ENCODE results near the gene TMEM156.
A peak's percentile ranks its signal among the peaks of the same experiment; 100 is the strongest.

TMEM156 gene, protein sequence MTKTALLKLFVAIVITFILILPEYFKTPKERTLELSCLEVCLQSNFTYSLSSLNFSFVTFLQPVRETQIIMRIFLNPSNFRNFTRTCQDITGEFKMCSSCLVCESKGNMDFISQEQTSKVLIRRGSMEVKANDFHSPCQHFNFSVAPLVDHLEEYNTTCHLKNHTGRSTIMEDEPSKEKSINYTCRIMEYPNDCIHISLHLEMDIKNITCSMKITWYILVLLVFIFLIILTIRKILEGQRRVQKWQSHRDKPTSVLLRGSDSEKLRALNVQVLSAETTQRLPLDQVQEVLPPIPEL

DNA sequence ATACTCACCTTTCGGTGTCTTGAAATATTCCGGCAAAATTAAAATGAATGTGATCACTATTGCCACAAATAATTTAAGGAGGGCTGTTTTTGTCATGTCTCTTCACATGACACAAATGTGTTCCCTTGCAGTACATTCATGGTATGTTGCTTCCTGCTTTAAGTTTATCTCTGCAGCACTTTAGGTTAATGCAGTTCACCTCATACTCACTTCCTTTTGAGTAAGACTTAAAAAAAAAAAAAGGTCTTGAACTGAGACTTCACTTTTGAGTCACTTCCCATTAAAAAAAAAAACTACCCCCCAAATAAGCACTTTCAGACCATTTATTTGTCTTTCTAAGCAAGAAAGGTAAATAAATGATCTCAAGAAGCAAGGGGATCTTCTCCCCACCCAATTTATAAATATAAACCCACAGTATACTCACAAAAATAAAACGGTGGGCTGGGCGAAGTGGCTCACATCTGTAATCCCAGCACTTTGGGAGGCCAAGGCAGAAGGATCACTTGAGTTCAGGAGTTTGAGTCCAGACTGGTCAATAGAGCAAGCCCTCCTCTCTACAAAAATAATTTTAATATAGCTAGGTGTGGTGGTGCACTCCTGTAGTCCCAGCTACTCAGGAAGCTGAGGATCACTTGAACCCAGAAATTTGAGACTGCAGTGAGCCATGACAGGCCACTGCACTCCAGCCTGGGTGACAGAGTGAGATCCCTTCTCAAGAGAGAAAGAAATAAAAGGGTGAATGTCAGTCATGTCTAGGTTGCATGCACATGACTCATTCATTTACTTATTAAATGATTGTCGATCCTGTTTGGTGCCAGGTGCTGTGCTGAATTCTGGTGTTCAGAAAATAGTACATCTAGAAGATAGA is at the start of gene TMEM156:
TMEM156 (minus strand) TSS at position 192 of the 868 bp plus-strand sequence; CDS start at position 96, 96 bp downstream.
- DNase-seq: no peak

DNA sequence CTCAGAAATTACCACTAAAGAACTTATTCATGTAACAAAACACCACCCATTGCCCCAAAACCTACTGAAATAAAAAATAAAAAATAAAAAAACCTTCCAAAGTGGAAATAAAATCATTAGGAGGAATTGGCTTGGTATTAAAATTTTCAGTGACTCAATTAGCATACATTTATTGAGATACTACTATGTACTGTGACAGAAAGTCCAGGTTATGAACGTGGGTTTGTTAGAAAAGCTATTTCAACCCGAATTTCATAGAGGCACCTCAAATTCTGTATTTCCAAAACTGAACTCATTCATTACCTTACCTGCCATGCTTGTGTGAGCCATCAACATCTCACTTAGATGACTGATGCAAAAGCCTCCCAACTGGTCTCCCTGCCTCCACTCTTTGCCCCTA is 46.6 kb upstream of the TMEM156 start:
- no peak for DNase-seq

DNA sequence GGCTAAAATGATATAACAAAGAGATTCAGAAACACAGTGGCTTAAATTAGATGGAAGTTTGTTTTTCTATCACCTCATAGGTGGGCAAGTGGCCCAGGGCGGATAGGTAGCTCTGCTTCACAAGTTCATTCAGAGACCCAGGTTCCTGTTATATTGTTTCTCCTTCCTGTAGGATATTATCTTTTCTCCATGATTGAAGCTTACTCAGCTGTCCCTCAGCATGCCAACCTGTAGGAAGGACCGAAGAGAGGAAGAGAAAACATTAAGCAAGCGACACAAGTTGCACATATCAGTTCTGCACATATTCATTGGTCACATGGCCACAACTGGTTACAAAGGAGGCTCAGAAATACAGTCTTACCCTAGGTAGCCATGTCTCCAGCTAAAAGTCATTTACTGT is 36.7 kb upstream of the TMEM156 start:
- DNase-seq: no peak

DNA sequence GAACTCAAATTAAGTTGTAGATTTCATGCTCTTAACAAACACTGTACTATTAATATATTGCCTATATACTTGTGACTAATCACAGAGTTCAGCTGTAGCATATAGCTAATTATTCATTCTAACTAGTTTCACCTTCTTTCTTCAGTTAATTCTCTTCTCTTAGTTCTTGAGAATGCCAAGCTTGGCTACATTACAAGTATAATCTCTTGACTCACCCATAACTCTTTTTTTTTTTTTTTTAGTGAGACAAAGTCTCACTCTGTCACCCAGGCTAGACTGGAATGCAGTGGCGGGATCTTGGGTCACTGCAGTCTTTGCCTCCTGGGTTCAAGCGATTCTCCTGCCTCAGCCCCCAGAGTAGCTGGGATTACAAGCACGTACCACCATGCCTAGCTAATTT is 35.2 kb upstream of the TMEM156 start:
- no peak for DNase-seq

DNA sequence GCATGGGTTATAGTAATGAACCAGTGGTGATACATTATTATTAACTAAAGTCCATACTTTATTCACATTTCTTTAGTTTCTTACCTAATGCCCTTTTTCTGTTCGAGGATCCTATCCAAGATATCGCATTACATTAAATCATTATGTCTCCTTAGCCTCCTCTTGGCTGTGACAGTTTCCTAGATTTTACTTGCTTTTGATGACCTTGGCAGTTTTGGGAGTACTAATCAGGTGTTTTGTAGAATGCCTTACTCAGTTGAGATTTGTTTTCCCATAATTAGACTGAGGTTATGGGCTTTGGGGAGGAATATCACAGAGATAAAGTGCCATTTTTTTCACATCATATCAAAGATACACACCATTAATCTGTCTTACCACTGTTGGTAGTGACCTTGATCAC is 34.8 kb upstream of the TMEM156 start:
- no peak for DNase-seq

DNA sequence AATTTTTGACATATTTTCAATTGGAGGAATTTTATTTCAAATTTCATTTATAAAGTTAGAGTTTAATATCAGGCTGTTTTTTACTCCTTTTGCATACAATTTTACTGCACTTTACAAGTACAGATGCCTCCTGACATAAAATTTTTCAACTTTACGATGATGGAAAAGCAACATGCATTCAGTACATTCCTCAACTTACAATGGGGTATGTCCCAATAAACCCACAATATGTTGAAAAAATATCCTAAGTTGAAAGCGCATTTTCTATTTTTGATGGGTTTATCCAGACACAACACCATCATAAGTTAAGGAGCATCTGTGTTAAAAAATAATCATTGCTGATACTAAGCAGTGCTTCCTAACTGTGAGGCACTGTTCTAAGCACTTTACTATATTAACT is 34.2 kb upstream of the TMEM156 start:
- no peak for DNase-seq

DNA sequence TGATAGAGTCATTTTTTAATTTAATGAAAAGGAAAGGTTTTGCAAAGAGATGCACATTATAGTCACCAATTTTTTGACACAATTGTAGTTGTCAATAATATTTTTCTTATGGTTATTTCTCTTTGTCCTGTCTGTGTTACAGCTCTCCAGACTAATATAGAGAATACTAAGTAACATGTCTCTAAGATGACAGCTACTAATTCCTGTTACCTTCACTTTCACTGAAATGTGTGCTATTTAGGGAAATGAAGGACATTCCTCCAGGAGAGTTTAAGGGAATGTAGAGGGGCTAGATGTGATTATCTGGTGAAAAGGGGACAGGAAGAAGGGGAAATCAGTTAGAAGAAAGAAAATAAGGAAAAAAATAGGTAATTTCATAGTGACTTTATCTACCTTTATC is 31.2 kb upstream of the TMEM156 start:
- no peak for DNase-seq

DNA sequence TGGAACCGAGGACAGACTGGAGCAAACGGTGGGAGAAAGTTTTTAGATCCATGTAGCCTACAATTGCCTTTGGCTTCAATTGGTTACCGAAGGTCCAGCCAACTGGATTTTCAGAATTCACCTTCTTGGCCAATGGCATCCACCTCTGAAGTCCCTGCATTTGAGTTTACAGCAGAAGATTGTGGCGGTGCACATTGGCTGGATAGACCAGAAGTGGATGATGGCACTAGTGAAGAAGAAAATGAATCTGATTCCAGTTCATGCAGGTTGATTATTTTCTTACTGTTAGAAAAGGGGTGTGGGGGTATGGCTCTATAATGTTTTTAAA is 30.5 kb upstream of the TMEM156 start:
- DNase-seq: no peak

DNA sequence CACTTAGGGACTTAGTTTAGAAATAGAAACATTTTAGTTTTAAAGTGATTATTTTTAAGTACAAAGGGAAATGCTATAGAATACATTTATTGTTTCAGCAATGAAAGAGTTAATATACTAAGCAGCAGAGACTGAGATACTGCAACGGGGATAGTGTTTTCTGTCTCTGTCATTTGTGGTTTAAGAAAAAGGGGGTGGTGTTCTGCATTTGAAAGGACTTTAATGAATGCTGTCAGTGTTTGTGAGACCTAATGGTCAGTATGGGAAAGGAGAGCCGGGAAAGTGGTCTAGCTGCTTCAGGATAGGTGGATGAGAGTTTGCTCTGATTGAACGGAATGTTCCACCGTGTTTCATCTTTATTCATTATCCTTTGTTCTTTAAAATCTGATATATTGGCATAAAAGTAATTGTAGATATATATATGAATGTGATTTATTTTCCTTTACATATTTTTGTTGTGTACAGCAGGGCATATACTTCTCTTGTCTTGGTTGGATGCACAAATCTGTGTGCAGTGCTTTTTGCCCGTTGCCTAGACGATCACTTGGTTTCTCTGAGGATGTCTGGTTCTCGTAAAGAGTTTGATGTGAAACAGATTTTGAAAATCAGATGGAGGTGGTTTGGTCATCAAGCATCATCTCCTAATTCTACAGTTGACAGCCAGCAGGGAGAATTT is 30.0 kb upstream of the TMEM156 start, which contains the start of gene KLHL5:
KLHL5 (plus strand) TSS at position 139 of the 676 bp plus-strand sequence; CDS start at position 560, 421 bp downstream.
- no peak for DNase-seq

DNA sequence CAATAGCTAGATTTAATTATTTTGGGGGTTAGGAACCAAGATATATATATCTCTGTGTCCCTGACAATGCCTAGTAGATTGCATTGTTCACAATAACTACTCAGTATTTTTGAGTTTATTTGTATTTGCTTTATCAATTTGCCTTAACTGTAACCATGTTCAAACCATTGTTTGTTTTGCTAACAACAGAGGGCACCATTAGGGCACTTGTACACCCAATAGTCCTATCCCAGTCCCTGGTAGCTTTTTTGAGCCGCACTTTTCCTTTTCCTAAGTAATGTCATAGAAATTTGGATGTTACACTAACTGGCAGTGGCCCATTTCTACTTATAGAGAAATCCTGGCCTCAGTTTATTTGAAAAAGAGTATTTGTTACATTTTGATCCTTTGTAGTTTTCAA is 29.2 kb upstream of the TMEM156 start:
- DNase-seq: no peak

DNA sequence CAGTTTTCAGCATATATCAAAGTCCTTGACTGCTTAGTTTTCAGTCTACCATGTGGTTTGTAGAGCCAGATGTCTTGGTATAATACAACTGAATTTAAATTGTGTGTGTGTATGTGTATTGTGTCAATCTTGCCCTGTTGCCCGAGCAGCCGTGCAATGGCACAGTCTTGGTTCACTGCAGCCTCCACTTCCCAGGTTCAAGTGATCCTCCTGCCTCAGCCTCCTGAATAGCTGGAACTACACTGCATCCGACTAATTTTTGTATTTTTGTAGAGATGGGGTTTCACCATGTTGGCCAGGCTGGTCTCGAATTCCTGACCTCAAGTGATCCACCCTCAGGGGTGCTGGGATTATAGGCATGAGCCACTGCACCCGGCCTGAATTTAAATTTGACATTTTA is 23.8 kb upstream of the TMEM156 start:
- no peak for DNase-seq

DNA sequence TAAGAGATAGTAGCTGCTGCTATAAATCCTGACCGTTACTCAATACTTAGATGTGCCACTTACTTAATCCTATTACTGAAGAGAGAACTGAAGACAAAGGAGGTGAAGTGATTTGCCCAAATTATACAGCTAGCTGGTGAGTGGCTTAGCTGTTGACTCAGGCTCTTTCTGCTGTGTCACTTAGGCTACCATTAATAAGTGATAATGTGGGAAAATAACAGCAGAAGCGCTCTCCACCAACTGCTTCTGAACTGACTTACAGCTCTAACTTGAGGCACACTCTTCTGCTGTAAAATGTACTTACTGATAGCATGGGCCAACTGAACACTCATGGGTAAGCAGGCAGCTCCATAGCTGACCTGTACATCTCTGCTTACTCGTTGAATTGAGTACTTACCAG is 22.3 kb upstream of the TMEM156 start:
- no peak for DNase-seq

DNA sequence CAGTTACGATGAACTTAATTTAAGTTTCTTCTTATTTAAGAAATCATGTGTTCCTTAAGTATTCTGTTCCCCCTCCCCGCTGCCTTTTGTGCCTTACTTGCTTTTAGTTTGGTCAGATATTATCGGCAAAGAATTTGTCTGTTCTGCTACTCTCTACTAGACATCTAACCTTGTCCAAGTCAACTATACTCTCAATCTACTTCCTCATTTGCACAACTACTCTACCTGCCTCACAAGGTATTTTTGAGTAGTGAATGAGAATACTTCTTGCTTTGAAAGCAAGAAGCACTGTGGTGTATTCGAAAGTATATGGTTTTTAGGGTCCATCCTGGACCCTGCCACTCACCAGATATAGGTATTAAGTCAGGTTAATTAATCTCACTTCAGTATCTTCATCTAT is 21.8 kb upstream of the TMEM156 start:
- DNase-seq: no peak

DNA sequence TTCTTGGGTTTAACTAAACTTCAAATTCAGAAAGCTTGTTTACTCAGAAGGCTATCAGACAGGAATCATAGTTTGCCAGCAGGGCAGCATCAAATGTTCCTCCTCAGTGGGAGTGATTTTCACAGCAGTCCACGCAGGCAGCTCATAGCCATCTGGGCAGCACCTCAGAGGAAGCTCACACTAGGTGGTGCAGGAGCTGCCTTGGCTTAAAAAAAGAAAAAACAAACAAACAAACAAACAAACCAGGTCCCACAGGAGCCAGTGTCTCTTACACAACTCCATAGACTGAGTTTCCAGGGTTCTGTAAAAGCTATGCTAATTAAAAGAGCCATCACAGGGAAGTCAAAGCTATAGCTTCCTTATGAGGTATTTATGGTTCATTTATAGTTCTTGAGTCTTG is 19.3 kb upstream of the TMEM156 start:
- DNase-seq: no peak

DNA sequence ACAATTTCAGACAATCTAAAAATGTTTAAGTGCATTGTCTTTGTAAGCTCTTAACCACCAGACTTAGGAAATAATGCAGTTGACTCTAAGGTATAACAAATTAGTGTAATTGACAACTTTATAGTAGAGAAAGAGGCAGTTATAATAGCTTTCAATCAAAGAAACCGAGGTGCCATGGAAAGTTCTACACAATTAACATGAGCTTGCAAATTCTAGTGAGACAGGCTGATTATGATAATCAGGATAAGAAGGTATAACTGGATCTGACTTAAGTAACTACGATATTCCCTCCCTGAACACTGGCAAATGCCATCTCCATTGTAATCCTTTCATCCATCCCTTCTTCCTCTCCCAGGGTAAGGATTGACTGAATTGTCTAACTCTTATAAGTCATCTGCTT is 18.4 kb upstream of the TMEM156 start:
- no peak for DNase-seq

DNA sequence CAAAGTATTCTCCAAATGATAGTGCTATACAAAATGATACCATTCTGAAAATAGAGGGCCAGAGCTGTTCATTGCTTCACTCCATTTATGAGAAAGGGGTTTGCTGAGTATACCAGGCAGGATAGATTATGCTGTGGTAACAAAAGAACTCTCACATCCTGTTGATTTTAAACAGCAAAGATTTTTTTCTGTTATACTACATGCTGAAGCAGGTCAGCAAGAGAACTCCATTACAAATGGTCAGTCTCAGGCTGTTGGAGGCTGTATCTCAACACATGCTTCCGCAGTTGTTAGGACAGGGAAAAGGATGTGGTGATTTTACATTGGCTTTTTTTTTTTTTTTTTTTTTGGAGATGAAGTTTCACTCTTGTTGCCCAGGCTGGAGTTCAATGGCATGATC is 16.1 kb upstream of the TMEM156 start:
- no peak for DNase-seq

DNA sequence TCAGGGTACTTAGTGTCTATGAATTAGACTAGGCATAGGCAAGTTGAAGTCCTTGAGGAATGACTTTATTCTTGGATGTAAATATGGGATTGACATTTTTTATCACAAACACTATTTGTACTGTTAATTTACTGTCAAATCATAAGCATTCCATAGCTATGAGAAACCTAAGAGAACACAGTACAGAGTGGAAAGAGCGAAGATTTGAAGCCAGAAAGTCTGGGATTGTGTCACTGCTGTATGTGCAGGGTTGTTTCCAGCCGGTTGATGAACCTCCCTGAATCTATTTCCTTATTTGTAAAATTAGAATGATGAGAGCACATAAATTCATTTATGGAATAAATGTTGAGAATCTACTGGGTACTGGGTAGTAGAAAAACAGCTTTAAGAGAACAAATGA is 15.5 kb upstream of the TMEM156 start:
- no peak for DNase-seq

DNA sequence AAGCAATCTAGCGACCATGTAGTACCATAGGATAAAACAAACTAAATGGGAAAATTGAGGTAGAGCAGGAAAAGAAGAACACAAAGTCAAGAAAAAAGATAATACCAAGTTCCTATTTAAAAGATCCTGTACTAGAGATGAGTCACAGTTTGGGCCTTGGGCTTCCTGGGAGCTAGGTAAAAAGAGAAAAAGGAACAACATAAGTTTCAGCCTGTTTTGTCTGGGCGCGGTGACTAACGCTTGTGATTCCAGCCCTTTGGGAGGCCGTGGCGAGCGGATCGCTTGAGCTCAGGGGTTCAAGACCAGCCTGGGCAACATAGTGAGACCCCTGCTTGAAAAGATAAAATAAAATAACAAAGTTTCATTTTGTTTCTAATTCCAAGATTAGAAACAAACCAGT is 14.0 kb upstream of the TMEM156 start:
- DNase-seq: no peak

DNA sequence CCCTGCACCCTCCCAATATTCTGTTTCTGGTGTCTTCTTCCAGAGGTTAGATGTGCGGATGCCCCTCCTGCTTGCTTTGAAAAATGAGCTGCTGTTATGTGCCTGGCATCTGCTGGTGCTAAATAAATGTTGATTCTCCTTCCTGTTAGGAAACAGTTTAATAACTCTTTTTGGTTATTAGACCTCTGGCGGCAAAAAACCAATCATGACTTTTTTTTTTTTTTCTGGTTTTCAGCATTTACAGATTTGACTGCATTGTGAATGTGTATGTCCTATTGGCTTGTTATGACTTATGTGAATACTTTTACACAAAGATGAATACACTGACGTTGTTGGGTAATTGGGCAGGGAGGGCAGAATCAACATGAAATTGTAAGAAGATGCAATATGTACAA is 13.6 kb upstream of the TMEM156 start:
- no peak for DNase-seq

DNA sequence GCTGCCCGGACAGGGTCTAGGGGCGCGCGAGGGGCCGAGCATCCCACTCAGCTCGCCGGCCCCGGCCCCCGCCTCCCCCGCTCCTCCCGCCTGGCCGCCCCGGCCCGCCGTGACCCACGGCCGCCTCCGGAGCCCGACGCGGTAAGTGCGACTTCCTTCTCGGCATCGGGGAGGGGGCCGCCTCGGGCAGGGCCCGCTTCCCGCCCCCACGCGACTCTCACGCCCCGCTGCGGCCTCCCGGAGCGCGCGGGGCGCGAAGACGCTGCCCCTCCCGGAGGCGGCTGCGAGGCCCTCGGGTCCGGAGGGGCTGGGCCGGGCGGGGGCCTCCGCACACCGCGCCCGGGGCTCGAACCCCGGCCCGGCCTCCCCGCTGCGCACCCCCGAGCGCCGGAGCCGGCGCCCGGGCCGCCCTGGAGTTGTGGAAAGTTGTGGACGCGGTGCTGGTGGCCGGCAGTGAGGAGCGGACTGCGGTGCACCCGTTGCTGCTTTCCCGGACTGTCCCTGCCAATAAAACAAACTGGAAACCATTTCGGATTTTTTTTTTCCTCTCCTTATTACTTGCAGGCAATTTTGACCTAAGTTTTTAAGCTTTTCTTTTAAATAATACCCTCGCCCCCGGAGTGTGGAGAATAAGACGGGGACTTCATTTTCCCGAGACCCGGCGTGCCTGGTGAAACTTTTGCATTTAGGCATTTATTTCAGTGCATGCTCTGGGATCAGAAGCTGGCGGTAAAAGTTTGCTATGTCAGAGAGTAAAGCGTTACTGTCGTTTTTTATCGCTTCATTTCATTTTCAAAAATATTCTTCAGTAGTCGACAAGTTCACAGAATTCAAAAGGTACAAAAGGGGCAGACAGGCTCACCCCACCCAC is 13.0 kb upstream of the TMEM156 start:
- no peak for DNase-seq

DNA sequence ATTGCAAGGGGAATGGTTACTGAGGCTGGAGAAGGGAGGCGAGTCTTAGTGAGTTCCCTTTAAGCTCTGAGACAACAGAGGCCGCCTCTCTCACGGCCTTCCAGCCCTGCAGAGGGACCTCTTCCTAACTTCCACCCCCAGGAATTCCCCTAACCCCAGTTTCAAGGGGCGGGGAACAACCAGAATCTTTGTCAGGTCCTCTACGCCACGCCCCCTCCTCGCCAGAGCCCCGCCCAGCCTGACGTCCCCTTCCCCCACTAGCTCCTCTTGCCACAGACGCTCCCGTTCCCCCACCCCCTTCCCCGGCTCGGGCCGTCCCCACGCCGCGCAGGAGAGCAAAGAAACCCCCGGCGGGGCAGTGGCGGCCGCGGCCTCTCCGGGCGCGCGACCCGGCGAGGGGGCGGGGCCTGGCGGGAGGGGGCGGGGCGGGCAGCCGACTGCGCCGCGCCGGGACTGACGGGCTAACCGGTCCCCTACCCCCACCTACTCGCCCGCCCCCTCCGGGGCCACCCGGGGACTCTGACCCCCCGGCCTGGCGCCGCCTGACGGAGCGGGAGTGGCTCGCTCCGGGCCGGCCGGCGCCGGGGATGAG is 12.3 kb upstream of the TMEM156 start:
- peak; percentile 97 for DNase-seq

DNA sequence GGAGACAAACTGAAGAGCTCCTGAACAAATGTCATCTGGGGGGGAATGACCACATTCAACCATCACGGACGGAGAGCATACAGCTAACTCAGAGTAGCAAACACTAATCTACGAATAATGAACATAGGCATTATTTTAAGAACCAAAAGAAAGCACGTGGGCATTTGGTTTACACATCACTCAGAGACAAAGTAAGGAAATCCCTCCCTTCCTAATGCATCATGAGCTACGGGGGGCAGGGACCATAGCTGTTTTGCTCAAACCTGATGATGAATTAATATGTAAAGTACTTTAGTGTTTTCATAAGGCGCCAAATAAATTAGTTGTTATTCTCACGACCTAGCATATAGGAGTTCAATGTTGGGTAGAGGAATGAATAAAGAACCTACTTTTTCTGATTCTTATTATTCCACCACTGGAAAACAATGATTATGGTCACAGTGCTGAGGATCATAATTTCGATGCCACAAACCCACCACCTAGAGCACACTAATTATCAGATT is 11.7 kb upstream of the TMEM156 start:
- no peak for DNase-seq

All from activated CD8-positive, alpha-beta memory T cell treated with anti-CD3 and anti-CD28 coated beads for 24 hours (primary cell).